Measurements from ENCODE around the gene SLC25A13.
"Not testable (repeated sequence)": the region's sequence is repeated elsewhere in the genome, so short reads cannot be mapped to it uniquely, and the experiment has no call there.

SLC25A13 gene

DNA sequence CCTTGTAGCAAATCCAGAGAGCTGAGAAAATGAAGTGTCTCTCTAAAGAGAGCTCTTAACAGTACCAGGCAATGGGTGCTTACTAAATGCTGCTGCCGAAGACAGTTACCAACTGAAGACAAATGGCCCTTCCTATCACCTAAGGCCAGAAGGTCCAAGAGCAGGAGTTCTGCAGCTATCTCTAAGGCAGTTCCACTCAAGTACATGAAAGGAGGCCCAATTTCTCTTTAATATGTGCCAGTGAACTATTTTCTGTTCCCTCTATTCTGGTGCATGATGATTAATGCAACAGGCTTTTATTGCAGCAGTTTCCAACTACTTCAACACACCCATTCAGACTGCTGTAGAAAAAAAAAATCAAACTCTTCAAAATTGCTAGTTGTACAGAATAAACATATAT, 122.5 kb downstream of the SLC25A13 start:
- no peak for DNase-seq

DNA sequence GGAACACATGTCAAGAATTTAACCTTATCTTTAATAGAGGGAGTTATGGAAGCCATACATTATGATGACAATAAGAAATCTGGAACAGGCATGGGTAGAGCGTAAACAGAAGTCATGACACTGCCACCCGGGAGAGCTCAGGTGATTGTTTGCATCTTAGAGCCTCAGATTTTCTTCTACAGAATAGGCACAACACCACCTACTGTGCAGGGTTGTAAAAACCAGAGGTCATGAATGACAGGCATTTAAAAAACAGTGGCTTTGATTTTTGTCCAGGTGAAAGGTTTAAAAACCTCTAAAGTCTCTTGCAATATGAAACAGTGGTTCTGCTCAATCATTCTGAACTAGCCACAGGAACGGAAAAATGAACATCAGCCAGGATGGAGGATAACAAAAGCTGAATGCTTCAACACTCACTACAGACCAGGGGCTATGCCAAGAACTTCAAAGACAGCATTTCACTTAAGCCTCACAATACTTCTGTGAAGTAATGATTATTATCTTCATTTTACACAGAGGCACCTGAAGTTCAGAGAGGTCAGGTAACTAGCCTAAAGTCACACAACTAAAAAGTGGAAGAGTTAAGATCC, 123.8 kb downstream of the SLC25A13 start:
- DNase-seq, result no peak

DNA sequence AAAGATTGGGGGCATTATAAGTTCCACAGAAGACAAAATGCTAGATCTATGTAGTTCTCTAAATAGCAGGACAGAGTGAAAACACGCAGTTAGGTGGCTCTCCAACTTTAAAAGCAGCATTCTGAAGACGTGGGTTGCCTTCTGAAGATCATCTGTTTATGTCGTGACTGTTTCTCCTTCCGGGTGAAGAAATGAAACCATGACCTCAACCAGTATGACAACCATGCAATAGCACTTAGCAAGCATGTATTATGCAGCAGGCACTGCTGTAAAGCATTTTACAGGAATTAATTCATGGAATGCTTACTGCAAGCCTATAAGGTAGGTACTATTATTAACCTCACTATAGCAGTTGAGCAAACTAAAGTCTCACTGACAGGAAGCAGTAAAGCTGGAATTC, 125.2 kb downstream of the SLC25A13 start:
- DNase-seq, result no peak

DNA sequence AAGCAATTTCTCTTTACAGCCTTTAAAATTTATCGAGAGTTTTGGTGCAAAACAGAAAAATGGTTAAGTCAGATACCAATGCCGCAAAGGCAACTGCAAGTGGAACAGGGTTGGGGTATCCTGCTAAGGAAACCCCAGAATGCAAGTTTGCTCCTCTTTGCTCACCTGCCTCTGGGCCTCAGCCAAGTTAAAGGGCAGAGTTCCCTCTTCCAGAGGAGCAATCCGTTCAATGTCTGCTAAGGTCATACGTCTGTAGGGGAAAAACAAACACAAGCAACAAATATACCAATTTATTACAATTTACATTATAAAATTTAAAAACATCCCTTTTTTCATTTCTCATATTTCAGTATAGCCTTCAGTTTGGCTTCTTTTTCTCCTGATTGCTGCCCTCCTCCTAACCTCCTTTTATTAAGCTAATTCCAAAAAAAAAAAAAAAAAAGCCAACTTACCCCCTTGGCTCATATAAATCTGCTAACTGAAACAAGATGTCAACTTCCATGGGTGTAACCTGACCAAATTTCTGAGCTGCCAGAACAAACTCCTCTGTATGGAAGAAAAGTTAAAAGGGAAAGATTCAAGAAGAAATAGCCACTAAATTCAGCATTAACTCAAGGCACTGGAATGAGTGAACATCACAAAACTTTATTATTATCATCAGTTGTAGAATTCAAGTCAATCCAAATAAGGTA, 132.6 kb downstream of the SLC25A13 start:
- DNase-seq, result no peak

DNA sequence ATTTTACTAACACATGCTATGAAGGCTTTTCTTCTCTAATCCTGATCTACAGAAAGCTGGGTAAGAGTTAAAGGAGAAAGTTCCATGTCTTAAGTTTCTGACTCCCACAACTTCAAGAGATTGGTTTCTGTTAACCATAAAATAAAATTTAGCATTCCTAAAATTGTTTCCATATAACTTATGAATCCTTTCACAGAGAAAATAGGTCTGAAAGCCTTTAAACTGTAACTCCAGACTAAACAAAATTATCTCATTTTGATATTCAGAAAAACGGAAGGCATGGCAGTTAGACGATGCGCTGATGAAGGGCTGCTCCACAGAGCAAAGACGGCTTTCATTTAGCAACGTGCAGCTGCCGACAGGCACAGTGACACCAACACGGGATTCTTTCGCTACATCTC, 133.3 kb downstream of the SLC25A13 start:
- DNase-seq, result no peak

- peak; percentile 90 for DNase-seq
Measured at GRCh38 chr7:96188174-96188581, 133.7 kb downstream of the SLC25A13 start.

- DNase-seq, result no peak
Measured at GRCh38 chr7:96187735-96188134, 134.2 kb downstream of the SLC25A13 start.

GRCh38 chr7:96184783-96185182, 137.1 kb downstream of the SLC25A13 start:
- no peak for DNase-seq

DNA sequence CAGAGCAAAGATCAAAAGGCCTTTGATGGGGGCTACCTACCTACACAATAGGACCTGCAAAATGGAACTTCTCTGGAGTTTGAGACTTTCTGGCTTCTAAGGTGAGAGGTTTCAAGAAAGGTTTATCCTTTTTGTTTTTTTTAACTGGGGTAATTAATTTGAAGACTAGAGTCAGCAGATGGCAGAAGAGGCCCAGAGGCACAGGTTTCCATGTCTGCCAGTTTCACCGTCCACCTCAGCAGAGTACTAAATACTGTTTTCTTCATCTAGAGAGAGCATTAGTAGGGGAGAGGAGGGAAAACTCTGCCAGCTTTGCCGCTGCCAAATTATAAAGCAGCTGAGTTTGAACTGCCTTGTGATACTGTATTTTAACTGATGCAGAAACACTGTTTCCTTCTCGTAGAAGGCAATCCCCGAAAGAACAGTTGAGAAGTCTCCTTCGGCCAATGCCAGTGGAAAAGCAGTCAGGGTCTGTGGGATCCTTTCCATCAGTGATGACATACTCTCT, 138.7 kb downstream of the SLC25A13 start:
- no peak for DNase-seq

DNA sequence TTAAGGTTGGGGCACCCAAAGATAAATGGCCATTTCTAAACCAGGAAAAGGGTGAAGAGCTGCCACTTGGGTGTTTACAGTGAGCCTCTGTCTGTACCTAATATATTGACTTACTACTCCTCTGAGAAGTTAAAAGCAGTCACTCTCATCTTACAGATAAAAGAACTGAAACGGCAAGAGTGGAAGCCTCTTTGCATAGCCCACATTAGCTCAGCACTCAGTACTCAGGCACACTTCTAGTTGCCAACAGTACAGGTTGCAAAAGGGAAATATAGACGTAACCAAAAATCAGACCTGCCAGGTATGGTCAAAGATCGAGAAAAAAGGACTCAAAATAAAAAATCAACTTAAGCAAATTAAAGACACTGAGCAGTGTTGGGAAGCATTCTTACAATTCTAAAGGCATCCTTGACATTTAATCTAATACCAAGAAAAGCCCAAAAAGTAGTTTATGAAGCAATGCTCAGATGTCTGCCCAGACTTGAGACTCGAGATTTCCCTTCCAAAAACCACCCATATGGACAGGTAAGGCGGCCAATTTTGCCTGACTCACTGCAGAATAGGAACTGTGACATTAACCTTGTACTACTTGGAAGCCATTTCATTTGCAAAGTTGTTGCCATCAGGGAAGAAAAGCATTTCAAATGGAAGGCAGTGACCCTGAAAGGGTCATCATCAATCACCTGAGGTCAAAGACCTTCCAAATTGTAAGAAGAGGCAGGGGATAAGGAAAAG, 139.3 kb downstream of the SLC25A13 start:
- no peak for DNase-seq

DNA sequence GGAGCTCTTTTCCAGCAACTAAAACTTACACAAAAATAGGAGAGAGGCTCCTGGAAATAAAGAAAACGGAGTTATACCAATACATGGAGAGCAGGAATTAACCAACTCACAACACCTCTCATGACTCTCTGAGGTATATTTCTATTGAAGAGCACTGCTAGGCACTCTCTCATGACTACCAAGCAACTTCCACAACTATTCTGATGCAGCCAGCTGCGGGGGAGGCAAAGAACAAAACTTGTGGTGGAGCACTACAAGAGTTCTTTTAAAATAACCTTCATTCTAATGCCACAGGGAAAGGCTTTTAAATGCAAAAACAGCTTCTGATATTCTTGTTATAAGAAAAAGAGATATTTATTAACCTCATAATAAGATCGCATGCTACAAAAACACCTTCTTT, 140.7 kb downstream of the SLC25A13 start:
- DNase-seq, result no peak

GRCh38 chr7:96179837-96180236, 142.1 kb downstream of the SLC25A13 start:
- DNase-seq, result no peak

DNA sequence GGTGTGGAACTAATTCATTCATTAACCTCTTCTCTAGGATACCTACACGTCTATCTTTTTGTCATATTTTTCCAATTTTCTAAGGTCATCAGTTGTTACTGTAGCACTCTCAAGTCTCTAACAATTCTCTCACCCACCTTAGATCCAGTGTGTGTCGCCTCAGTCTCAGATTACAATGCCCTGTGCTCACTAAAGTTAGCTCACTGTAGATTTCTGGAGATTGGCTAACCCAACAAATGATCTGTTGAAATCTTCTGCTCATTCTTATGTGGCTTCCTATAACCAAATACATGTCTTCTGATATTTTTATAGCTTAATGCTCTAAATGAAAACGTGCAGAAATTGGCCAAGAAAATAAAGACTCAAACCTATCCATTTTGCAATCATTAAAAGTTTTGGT, 142.6 kb downstream of the SLC25A13 start:
- DNase-seq, result no peak

GRCh38 chr7:96178581-96178980, 143.3 kb downstream of the SLC25A13 start:
- peak; percentile 93 for DNase-seq

DNA sequence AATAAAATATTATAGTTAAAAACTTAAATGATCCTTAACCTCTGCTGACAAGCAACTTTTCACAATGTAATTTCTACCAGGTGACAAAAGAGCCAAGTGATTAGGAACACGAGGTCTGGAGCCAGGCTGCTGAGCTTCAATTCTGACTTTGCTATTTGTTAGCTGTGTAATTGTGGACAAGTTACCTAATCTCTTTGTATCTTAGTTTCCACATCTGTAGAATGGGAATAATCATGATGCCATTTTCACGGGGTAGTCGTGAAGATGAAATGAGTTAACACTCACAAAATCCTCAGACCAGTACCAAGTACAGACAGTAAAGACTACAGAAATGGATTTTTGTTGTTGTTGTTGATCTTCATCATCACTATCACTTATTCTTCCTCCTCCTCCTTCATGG, 144.5 kb downstream of the SLC25A13 start:
- DNase-seq, result no peak

DNA sequence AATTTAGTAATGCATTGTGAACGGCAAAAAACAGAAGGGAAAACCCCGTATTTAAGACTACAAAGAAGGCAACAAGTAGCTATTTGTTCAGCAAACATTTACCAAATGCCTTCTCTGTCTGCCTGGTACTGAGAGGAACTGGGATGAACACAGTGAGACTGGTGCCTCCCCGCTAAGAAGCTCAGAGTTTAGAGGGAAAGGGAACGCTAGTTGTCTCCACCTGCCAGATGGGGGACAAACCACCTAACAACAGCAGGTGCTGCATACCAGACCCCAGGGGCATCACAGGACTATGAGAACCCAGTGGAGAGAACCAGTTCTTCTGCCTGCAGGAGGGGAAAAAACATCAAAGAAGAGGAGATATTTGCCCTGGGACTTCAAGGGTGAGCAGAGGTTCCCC, 147.1 kb downstream of the SLC25A13 start:
- DNase-seq, result peak; percentile 72

- DNase-seq, result no peak
Measured at GRCh38 chr7:96173781-96174180, 148.1 kb downstream of the SLC25A13 start.

DNA sequence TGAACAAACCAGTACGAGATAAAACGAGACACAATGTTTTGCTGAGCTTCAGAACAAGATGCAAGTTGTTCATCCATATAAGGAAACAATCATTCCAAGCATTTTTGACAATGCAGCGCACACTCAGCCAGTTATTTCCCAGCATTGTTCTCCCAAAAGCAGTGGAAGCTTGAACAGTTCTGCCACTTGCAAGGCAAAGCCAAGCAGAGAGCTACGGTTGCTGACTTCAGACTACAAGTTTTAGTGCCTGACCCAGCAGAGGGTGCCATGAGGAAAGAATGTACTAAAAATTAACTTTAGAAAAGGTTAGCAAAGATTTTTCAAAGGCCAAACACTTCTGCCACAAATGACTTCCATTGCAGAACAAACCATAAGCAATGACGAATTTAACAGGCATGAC, 152.5 kb downstream of the SLC25A13 start:
- DNase-seq, result peak; percentile 58

GRCh38 chr7:96167424-96167823, 154.5 kb downstream of the SLC25A13 start:
- DNase-seq, result no peak

GRCh38 chr7:96161897-96162296, 160.0 kb downstream of the SLC25A13 start:
- no peak for DNase-seq

DNA sequence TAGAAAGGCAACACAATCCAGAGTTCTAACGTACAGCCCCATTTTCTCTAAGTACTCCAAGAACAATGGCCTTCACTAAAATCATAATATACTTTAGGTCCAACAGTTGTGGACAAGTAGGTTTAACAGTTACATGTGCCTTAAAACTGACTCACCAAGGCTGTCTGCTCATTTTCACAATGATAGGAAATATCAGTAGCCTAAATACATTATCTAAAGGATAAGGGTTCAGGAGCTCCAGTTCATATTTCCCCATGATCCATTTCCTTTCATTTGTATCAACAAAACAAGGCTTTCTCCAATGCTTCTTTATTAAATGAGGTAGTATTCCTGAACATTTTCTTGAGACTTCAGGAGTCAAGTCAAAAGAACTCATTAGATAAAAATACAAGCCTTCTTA, 164.0 kb downstream of the SLC25A13 start:
- DNase-seq, result no peak

- DNase-seq, result not testable (repeated sequence)
Measured at GRCh38 chr7:96154506-96154905, 167.4 kb downstream of the SLC25A13 start.

- DNase-seq, result no peak
Measured at GRCh38 chr7:96152706-96153105, 169.2 kb downstream of the SLC25A13 start.

- DNase-seq, result no peak
Measured at GRCh38 chr7:96151889-96152288, 170.0 kb downstream of the SLC25A13 start.
